IMR-90 (cell line): ENCODE results near the gene ARRB1. TPM values are rescaled to one million over a fixed set of nuclear protein-coding genes. Genes with fewer than 3 reads are reported as not detected.

Experiments
- ATAC-seq: fragments of 200-7000 bp; cut with Tn5 transposase; 2 replicates; pipeline ENCODE4 v1.9.1; 2020; ENCODE audit warnings: low read depth, mild to moderate bottlenecking, moderate library complexity
- BruUV-seq: library from RNA; stranded (reverse); fragments of 400-500 nt; replicated peaks from 2 replicates; lab custom pipeline; 2021; lab: Mats Ljungman, UMichigan
- CTCF ChIA-PET: fragments of 300-600 bp; formaldehyde crosslinking; extraction: SDS; loops from one replicate; lab custom pipeline; 2021; ENCODE audit warnings: antibody characterized with exemption; lab: Yijun Ruan, JAX
- POLR2A ChIA-PET: fragments of 300-600 bp; sonication (Branson Sonifier 250); formaldehyde crosslinking; loops from one replicate; lab custom pipeline; 2022; ENCODE audit warnings: antibody characterized with exemption; ENCODE audit not compliant: unreplicated experiment; lab: Charles Lee
- DNase-seq: peaks from one replicate; pipeline ENCODE4 v3.0.0; 2013
- H2AFZ ChIP-seq: replicated peaks from 2 replicates; pipeline ENCODE3; 2013; ENCODE audit warnings: low read length, mild to moderate bottlenecking; ENCODE audit not compliant: poor library complexity
- H2AK5ac ChIP-seq: 2 replicates; pipeline ENCODE4 v1.6.1; 2013; ENCODE audit warnings: low read depth, low read length, inconsistent platforms
- H2AK9ac ChIP-seq: replicated peaks from 2 replicates; pipeline ENCODE3; 2013; ENCODE audit warnings: mild to moderate bottlenecking, low read depth, low read length, moderate library complexity; ENCODE audit not compliant: poor library complexity
- H2BK120ac ChIP-seq: 2 replicates; pipeline ENCODE4 v1.6.1; 2013; ENCODE audit warnings: low read depth, low read length, inconsistent platforms
- H2BK15ac ChIP-seq: 3 replicates; pipeline ENCODE4 v1.6.1; 2013; ENCODE audit warnings: low read depth, low read length, inconsistent platforms
- H2BK20ac ChIP-seq: 2 replicates; pipeline ENCODE4 v1.6.1; 2013; ENCODE audit warnings: low read depth, mild to moderate bottlenecking, inconsistent platforms, low read length, moderate library complexity
- H2BK5ac ChIP-seq: 2 replicates; pipeline ENCODE4 v1.6.1; 2013; ENCODE audit warnings: mild to moderate bottlenecking, low read depth, low read length, inconsistent platforms; ENCODE audit not compliant: poor library complexity, severe bottlenecking
- H3K14ac ChIP-seq: replicated peaks from 2 replicates; pipeline ENCODE4 v1.6.1; 2013; ENCODE audit warnings: low read depth, low read length, inconsistent platforms
- H3K18ac ChIP-seq: 2 replicates; pipeline ENCODE4 v1.6.1; 2013; ENCODE audit warnings: low read depth, low read length, control low read depth
- H3K23ac ChIP-seq: 2 replicates; pipeline ENCODE4 v1.6.1; 2013; ENCODE audit warnings: low read depth, low read length, inconsistent platforms
- H3K27ac ChIP-seq: 2 replicates; pipeline ENCODE4 v1.5.1; 2013; ENCODE audit warnings: mild to moderate bottlenecking, control low read depth, low read length; ENCODE audit not compliant: insufficient read depth
- H3K27me3 ChIP-seq: 2 replicates; pipeline ENCODE4 v1.6.1; 2013; ENCODE audit warnings: low read length; ENCODE audit not compliant: control insufficient read depth, insufficient read depth
- H3K36me3 ChIP-seq: 2 replicates; pipeline ENCODE4 v1.6.1; 2013; ENCODE audit warnings: low read length, mixed read lengths; ENCODE audit not compliant: control insufficient read depth, insufficient read depth
- H3K4ac ChIP-seq: 2 replicates; pipeline ENCODE4 v1.6.1; 2013; ENCODE audit warnings: low read depth, low read length, inconsistent platforms
- H3K4me1 ChIP-seq: 2 replicates; pipeline ENCODE4 v1.6.1; 2013; ENCODE audit warnings: low read length, mixed read lengths; ENCODE audit not compliant: control insufficient read depth, insufficient read depth
- H3K4me2 ChIP-seq: 2 replicates; pipeline ENCODE4 v1.6.1; 2013; ENCODE audit warnings: low read depth, mild to moderate bottlenecking, control low read depth, low read length, moderate library complexity
- H3K4me3 ChIP-seq: 2 replicates; pipeline ENCODE4 v1.5.1; 2013; ENCODE audit warnings: low read depth, mild to moderate bottlenecking, control low read depth, low read length, moderate library complexity; ENCODE audit not compliant: insufficient read depth
- H3K56ac ChIP-seq: 2 replicates; pipeline ENCODE4 v1.6.1; 2013; ENCODE audit warnings: low read length, inconsistent platforms; ENCODE audit not compliant: insufficient read depth; ENCODE audit errors: extremely low read depth
- H3K79me1 ChIP-seq, 2 experiments: 2 replicates each; pipeline ENCODE4 v1.6.1; 2013; ENCODE audit warnings: low read length in 2 of 2, inconsistent platforms in 1 of 2, low read depth in 1 of 2
- H3K9ac ChIP-seq: 2 replicates; pipeline ENCODE4 v1.6.1; 2013; ENCODE audit warnings: low read depth, low read length, control low read depth
- H3K9me1 ChIP-seq: 2 replicates; pipeline ENCODE4 v1.6.1; 2013; ENCODE audit warnings: low read length, inconsistent platforms; ENCODE audit not compliant: insufficient read depth
- H3K9me3 ChIP-seq: 2 replicates; pipeline ENCODE4 v1.6.1; 2013; ENCODE audit warnings: low read length; ENCODE audit not compliant: control insufficient read depth, insufficient read depth
- H4K20me1 ChIP-seq: 2 replicates; pipeline ENCODE4 v1.6.1; 2013; ENCODE audit warnings: low read length, inconsistent platforms; ENCODE audit not compliant: insufficient read depth
- H4K5ac ChIP-seq: 2 replicates; pipeline ENCODE4 v1.6.1; 2013; ENCODE audit warnings: mild to moderate bottlenecking, low read depth, low read length, control low read depth
- H4K8ac ChIP-seq, 2 experiments: 2 replicates each; pipeline ENCODE4 v1.6.1; 2013; ENCODE audit warnings: low read depth in 2 of 2, low read length in 2 of 2, control low read depth in 1 of 2, inconsistent platforms in 1 of 2
- H4K91ac ChIP-seq: 2 replicates; pipeline ENCODE4 v1.6.1; 2013; ENCODE audit warnings: low read depth, low read length, inconsistent platforms; ENCODE audit not compliant: insufficient read depth
- RCOR1 ChIP-seq: IDR thresholded peaks from 2 replicates; pipeline ENCODE4 v1.6.1; 2012; ENCODE audit warnings: mild to moderate bottlenecking, low read length, improper control_type of control experiment; ENCODE audit not compliant: insufficient replicate concordance
- RFX5 ChIP-seq: IDR thresholded peaks from 2 replicates; pipeline ENCODE4 v1.8.0; 2012; ENCODE audit warnings: low read depth, mild to moderate bottlenecking, low read length, moderate library complexity
- SMC3 ChIP-seq: fragments of 150-350 bp; IDR thresholded peaks from 2 replicates; pipeline ENCODE4 v1.6.1; 2016; ENCODE audit warnings: low read depth, mild to moderate bottlenecking, antibody characterized with exemption, low read length, moderate library complexity
- WGBS, 2 experiments: methylation state at CpG; one replicate each; pipeline versions ENCODE4 v1.1.5 to v1.1.7; 2013; ENCODE audit warnings: missing lambda C conversion rate in 2 of 2; ENCODE audit not compliant: insufficient read length in 1 of 2; ENCODE audit errors: extremely low coverage in 2 of 2; 5-methylcytosine and 5-hydroxymethylcytosine counted together
- dilution Hi-C: fragments of 300-500 bp; cut with HindIII; formaldehyde crosslinking; loops from one replicate; pipeline ENCODE4 v1.14.3; 2018; ENCODE audit warnings: low sequenced_read_pairs; ENCODE audit not compliant: unreplicated experiment
- in situ Hi-C: fragments of 300-500 bp; cut with MboI; formaldehyde crosslinking; loops from 3 replicates; pipeline ENCODE4 v1.14.3; 2019; ENCODE audit warnings: low sequenced_read_pairs, inconsistent platforms, mixed read lengths
- intact Hi-C: fragments of 100-400 bp; cut with micrococcal nuclease; formaldehyde crosslinking; loops from 2 replicates; pipeline ENCODE4 v1.10.0; 2022
- polyA plus RNA-seq, 3 experiments: library from polyadenylated mRNA; depleted of rRNA; stranded (reverse); fragments of >200 nt; gene quantifications; 2 replicates each; pipeline ENCODE4 v1.2.3, GENCODE V29; 2012; ENCODE audit warnings: low replicate concordance in 1 of 3
- total RNA-seq: library from RNA; depleted of rRNA; stranded (reverse); fragments of >200 nt; gene quantifications from 2 replicates; pipeline ENCODE4 v1.2.3, GENCODE V29; 2012
- TF ChIP-seq, protein P1 (sequence below): fragments of 150-350 bp; IDR thresholded peaks from 2 replicates; pipeline ENCODE4 v1.6.1; 2017; ENCODE audit warnings: mild to moderate bottlenecking, antibody characterized with exemption, low read length, low read depth

ARRB1 gene
- total and polyA plus RNA-seq, 2 of the 4 experiments (the other 2 are of a cell fraction): 11.0 to 17.4 TPM

DNA sequence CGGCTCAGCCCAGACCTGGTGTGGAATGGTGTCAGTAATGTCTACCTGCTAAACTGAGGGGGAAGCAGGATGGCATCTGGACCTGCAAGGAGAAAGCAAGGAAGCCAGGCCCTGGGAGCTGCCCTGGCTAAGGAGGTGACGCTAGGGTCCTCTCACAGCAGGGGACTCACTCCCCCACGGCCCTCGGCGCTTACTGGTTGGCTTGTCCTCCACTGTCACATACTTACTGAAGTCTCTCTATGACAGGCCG is 62.0 kb downstream of the ARRB1 start:
- Histone ChIP-seq H2AK5ac (no peak overlapping the region), H2BK20ac (no peak overlapping the region), H2BK5ac (no peak overlapping the region), H4K20me1 (peaks cover 3% of the 10 kb centered on the region; the same call in 1 of the 2 replicates), H3K4me1 (no peaks in the 10 kb centered on the region), H4K5ac (no peak overlapping the region), H3K9ac (no peak overlapping the region), H3K9me3 (no peaks in the 10 kb centered on the region), H3K23ac (no peak overlapping the region), H3K36me3 (peaks cover 3% of the 10 kb centered on the region; the same call in 1 of the 2 replicates), H3K9me1 (no peaks in the 10 kb centered on the region), H2AK9ac (no peak overlapping the region), H4K91ac (no peak overlapping the region), H4K8ac (no peak overlapping the region), H3K18ac (no peak overlapping the region), H3K4me3 (no peak overlapping the region), H3K4ac (no peak overlapping the region), H3K27me3 (peaks cover 1% of the 10 kb centered on the region; the same call in 1 of the 2 replicates), H2BK120ac (no peak overlapping the region), H3K14ac (no peak overlapping the region), H3K4me2 (no peak overlapping the region), H3K27ac (no peak overlapping the region), H3K79me1 (no peaks in the 10 kb centered on the region), H3K56ac (no peak overlapping the region), H2BK15ac (no peak overlapping the region), H2AFZ (no peak overlapping the region)
- intact Hi-C loops (no loop called here), dilution Hi-C loops (no loop called here), in situ Hi-C loops (loop anchor here (25.0 kb wide), 1 partner anchor 248 kb away; the partner anchor contains the start of gene GDPD5)
- TF ChIP-seq SMC3 (no peak), RFX5 (no peak), RCOR1 (no peak)
- TF ChIP-seq, protein P1, sequence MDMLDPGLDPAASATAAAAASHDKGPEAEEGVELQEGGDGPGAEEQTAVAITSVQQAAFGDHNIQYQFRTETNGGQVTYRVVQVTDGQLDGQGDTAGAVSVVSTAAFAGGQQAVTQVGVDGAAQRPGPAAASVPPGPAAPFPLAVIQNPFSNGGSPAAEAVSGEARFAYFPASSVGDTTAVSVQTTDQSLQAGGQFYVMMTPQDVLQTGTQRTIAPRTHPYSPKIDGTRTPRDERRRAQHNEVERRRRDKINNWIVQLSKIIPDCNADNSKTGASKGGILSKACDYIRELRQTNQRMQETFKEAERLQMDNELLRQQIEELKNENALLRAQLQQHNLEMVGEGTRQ: no peak
- DNase-seq: no peak
- POLR2A ChIA-PET: no interaction called here
- no peak for ATAC-seq
- CTCF ChIA-PET: no interaction called here
- 71% methylated on average over 1 of the region's 6 CpGs; no CpG with 5 or more reads in 1 of the 2 experiments for WGBS, 2 experiments
- no TSS peak for BruUV-seq
